GM12801 (cell line): ENCODE results near the gene MACROD2.

Experiments used
- TF ChIP-seq, protein P1 (sequence below): IDR thresholded peaks from one replicate; pipeline ENCODE4 v1.5.1; 2011; ENCODE audit warnings: control low read depth; ENCODE audit not compliant: insufficient read length; ENCODE audit errors: extremely low read depth

MACROD2 gene

DNA sequence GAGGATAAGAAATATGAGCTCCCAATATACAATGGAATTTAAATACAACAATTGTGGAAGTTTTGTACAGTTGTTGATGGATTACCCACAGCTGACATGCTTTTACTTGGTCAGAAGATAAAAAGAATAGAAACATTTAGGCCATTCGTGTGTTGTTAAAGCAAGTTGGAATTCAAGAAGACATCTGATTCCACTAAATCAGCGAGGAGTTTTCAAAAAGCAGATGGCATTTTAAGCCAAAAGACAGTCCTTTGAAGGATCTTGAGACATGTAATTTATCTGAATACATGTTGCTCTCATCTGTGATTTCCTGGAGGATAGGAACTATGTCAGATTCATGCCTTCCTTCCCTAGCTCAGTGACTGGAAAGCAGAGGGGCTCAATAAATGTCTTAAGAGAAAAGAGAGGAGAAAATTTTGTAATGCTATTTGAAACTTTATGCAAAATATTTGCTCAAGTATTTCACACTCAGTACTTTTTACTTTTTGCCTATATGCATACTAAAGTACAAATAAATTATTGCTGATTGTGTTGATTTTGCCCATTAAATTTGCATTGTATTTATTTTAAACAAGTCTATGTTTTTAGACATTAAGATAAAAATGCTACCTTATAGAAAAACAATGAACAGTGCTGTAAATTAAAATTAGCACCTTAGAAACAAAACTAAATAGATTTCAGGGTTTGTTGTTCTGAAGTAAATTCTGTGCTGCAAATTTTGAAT, 1075.9 kb downstream of the MACROD2 start:
- TF ChIP-seq, protein P1, sequence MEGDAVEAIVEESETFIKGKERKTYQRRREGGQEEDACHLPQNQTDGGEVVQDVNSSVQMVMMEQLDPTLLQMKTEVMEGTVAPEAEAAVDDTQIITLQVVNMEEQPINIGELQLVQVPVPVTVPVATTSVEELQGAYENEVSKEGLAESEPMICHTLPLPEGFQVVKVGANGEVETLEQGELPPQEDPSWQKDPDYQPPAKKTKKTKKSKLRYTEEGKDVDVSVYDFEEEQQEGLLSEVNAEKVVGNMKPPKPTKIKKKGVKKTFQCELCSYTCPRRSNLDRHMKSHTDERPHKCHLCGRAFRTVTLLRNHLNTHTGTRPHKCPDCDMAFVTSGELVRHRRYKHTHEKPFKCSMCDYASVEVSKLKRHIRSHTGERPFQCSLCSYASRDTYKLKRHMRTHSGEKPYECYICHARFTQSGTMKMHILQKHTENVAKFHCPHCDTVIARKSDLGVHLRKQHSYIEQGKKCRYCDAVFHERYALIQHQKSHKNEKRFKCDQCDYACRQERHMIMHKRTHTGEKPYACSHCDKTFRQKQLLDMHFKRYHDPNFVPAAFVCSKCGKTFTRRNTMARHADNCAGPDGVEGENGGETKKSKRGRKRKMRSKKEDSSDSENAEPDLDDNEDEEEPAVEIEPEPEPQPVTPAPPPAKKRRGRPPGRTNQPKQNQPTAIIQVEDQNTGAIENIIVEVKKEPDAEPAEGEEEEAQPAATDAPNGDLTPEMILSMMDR: no peak

DNA sequence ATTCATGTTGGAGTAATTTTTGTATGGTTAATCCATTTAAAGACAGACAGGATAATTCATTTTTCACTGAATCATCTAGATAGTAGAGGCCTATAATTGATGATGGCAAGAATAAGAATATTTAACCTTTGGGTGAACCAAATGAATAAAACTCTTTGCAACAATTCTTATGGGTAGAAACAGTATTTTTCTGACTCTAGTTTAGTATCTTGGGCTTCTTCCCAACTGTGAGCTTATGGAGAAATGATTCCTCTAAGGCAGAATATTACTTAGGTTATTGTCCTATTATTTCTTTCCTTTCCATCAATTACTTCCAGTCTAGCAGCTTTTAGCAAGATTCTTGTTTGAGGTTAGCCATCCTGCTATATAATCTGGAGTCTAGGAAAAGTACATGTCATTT, 1077.0 kb downstream of the MACROD2 start:
- TF ChIP-seq, protein P1: no peak

DNA sequence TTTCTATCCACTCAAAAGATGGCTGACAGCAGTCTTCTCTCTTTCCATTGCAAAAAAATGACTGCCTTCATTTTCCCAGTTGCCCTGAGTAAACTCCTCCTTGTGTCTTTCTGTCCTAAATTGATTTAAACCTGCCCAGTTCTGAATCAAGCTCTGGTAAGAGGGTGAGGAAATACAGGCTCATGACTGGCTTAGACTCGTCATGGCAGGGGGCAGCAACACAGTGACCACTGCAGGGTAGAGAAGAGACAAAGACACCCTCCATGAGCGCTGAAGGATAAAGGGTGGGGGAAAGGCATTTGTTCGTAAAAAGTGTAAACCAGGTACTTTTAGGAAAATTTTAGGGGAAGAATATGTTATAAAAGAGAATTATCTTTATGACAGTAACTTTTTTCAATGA, 1080.3 kb downstream of the MACROD2 start:
- TF ChIP-seq, protein P1: no peak

DNA sequence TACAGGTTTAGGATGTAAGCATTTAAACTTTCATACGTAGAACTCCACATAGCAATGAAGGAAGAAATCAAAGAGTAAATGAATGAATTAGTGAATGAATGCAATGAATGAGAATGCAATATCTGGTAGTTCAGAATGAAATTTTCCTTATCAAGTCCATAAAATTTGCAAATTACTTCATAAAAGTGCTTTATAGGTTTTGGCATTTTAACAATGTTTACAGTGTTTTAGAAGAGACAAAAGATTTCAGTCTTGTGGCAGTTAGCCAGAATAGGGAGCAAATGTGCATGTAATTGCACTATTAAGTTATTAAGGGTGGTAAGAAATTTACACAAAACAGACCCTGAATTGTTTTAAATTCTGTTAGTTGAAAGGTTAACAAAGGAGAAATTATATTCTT, 1081.5 kb downstream of the MACROD2 start:
- TF ChIP-seq, protein P1: no peak

DNA sequence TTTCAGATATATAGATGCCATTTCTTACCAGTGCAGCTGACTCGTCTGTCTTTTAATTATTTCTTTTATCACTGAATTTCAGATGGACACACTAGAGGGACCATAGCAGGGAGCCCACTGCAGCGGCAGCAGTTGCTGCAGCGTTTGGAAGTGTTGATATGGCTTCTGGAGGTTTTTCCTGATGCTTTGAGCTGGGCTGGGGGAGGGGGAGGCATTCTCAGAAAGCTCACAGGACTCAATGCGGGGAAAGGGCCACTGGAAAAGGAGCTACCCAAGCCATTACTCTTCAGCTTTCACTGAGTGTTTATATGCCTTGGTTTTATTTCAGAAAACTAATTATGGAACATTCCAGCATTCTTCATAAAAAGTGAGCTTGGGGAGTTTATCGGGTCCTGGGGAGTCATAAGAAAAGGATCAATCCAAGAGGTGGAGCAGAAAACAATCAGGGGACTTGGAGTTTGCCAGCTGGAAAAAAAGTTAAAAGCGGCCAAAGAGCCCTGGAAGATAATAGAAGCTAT, 1082.5 kb downstream of the MACROD2 start:
- TF ChIP-seq, protein P1: no peak

DNA sequence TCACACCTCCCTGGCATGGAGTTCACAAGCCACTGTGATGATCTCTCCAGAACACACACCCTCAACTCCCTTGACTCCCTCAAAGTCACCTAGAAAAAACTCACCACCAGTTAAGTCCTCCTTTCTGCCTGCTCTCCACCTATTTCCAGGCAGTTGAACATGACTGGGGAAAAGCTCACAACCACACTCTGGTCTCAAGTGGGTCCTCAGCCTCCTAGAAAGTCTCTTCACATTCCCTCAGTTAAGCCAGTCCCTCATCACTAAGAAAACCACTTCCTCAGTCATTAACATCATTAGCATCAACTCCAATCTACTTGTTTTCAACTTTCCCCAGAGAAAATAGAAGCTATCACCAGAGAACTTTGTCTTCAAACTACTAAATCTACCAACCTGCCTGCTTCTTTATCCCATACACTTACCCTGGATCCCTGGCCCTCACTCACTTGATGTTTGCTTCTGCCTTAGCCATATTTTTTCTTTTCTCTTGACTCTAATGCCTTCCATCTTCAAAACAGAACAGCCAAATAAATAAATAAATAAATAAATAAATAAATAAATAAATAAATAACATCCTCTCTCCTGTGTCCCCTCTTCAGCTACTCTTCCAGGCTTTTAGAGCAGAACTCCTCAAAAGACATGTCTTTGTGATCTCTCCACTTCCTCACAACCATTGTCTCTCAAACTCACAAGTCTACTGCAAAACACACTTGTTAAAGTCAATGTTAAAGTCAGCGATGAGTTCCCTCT, 1084.5 kb downstream of the MACROD2 start:
- TF ChIP-seq, protein P1: no peak

DNA sequence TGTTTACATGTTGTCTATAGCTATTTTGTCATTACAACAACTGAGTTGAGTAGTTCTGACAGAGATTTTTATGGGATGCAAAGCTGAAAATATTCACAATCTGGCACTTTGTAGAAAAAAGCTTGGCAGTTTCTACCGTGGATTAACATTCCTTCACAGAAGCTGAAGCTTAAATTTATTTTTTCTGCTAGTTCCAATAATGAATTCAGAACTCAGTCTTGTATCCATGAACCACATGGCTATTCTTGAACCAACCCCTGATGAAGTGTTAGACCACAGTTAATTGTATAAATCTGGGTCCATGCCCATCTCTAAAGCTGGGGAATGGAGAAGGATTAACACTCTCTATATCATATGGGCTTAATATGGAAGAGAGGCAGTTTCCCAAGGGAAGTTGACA, 1085.9 kb downstream of the MACROD2 start:
- TF ChIP-seq, protein P1: no peak
